Measurements from ENCODE around the gene NDUFAF7.

GRCh38 chr2:37250869-37251740 is 19.6 kb downstream of the NDUFAF7 start:
- TF ChIP-seq CTCF (IDR thresholded peaks at IDR 0.05; ENCODE audit: low read length) (no peak), EZH2 (IDR thresholded peaks at IDR 0.05; ENCODE audit: borderline replicate concordance, low read length) (no peak)
